Limb (tissue), 2 donors: Measurements from ENCODE around the gene TAX1BP3.

ENCODE experiments used
- DNase-seq, 2 donors: peaks; one replicate each; pipeline ENCODE4 v3.0.0-alpha.2; 2016; ENCODE audit errors: extremely low spot score in 2 of 2

The TAX1BP3 gene

GRCh38 chr17:3688852-3689261 lies 20.5 kb upstream of the TAX1BP3 start:
- DNase-seq: no peak

- DNase-seq: no peak
These were observed 19.7 kb upstream of the TAX1BP3 start for GRCh38 chr17:3688027-3688553.

GRCh38 chr17:3685174-3685573 lies 16.8 kb upstream of the TAX1BP3 start:
- DNase-seq: no peak

DNA sequence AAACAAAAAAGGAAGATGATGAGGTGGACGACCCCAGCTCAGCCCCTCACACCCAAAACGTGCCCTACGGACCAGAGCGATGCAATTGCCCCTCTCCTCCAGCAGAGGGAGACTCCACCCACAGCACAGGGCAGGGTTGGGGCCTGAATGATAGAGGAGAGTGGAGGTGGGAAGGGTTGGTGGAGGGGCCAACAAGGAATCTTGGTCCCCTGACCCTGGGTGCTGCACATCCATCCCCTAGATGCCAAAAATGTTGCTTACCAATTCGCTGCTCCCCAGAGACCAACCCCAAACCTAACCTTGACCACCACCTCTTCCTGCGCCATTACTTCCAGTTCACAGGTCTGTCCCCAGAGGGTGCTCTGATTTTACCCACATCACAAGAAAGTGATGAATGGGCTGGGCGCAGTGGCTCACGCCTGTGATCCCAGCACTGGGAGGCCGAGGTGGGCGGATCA lies 14.7 kb upstream of the TAX1BP3 start:
- DNase-seq: no peak

DNA sequence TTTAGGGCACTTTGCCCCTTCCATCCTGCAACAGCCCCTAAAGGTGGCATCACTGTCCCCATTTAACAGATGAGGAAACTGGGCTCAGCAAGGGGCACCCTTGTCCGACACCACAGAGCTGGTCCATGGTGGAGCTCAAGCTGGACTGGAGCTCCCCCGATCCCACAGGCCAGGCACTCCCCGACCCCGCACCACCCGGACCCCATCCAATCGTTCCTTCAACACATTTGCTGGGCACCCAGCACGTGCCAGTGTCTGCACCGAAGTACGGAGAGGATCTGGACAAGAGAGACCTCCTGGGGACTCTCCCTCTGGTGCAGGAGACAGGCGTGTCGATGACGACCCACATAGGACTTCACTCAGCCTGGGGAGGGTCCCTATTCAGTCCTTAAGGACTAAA lies 13.7 kb upstream of the TAX1BP3 start:
- DNase-seq: no peak

- DNase-seq: no peak
These were observed 13.2 kb upstream of the TAX1BP3 start for GRCh38 chr17:3681565-3681964.

DNA sequence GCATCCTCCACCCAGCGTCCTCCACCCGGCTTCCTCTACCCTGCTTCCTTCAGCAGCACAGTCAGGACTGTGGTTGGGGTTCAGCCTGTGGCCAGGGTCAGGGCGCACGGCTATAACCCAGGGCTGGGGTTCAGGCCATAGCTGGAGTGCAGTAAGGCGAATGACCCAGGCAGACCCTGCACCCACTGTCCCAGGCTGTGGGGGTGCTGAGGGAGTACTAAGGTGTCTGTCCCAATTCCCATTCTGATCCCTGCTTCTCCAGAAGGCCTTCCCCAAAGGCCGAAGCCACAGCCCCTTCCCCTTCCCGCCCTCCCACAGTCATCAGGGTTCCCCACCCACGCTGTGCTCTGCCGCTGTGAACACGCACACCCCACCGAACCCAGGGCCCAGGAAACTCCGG lies 12.7 kb upstream of the TAX1BP3 start:
- DNase-seq: no peak

- DNase-seq: no peak
These were observed 11.3 kb upstream of the TAX1BP3 start for GRCh38 chr17:3679531-3680126.

DNA sequence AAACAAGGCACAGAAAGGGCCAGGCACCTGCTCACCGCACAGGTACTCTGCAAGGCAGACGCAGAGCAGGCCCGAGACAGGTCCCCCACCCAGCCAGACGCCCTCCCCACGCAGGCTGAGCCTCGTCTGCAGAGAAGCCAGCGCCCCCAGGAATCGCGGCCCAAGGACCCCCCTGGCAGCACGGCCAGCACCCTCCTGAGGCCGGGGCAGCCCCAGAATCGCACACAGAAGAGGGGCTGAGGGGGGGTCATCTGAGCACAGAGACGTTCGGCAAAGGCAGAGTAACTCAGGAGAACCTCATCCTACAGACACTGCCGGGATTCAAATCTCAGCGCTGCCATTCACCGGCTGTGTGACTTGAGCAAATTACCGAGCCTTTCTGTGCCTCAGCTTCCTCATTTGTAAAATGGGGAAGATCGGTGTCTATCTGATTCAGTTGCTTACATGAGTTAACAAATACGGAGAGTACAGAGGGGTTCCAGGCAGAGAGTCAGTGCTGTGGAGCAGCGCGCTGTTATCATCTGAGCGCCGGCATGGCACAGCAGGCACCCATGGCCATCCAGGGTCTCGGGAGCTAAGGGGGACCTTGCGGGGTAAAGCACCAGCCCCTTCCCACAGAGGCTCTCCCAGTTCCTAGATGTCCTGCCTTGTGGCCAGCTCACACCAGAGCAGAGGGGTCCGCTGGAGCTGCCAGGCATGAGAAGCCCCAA lies 10.6 kb upstream of the TAX1BP3 start:
- no peak for DNase-seq

DNA sequence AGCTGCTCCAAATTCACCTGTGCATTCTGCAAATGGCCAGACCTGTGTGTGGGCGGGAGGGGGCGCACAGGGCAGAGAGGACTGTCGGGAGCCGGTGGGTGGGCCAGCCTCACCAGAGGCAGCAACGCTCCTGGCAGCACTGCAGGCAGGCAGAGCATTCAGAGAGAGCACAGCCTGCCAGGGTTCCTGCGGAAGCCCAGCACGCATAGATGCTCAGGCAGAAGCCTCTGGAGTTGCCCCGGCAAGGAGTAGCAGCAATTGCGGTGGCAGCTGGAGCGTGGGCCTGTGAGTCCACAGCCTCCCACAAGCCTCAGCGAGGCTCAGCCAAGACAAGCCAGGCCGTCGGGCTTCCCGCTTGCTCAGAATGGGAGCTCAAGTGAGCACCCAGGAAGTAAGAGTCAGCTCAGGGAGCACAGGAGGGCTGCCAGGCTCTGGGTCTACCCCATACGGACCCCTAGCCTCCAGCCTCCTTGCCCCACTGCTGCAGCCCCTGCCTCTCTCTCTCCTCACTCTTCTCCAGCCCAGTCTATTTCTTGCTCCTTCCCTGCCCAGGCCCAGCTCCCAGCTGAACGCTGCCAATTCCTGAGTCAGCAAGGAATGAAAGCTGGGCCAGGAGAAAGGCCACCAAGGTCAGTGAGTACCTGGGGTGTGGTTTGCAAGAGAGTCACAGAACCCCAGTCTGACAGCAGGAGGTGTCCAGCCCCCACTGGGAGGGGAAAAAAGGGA lies 9.9 kb upstream of the TAX1BP3 start:
- DNase-seq: no peak

DNA sequence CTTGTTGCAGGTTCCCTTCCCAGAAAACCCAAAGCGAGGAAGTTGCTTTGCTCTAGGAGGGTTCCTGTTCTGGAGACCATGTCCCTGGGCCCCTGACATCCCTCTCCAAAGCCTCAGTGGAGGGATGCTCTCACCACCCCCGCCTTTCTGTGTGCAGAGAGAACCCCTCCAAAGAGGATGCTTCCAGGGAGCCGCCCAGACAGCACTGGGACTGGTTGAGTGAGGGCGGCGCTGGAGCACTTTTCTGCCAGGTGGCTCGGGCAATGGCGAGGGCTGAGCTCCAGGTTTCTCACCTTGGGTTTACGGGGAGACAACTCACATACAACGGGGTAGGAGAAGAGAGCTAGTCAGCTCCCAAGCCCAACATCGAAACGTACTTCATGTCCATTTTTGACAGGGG lies 7.5 kb upstream of the TAX1BP3 start:
- no peak for DNase-seq

DNA sequence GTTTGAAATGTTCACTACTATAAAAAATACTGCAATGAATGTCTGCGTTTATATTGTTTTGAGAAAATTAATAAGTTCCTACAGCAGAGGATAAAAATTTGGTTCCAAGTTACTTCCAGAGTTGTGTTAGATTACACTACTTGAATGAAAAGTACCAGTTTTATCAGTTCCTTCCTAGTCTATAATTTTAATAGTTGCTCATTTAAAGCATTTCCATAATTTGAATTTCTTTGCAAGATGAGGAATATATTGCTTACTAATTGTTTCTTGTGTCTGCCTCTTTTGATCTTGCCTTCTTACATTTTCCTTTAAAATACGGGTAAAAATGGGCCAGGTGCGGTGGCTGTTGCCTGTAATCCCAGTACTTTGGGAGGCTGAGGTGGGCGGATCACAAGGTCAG lies 4.2 kb upstream of the TAX1BP3 start:
- DNase-seq: no peak

DNA sequence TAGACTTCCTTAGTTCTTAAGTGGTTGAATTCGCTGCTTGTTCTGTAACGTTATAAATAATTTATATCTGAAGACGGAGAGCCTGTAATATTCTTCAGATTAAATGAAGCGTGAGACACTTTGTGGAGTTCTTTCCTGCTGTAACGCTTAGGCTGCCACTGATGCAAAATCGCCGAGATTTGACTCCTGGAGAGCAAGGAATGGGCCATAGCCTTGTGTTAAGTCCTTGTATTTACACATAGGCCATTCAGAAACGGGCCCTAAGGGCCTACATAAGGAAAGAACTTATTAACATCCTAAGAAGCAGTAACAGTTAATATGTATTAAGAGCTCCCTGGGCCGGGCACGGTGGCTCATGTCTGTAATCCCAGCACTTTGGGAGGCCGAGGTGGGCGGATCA lies 1.2 kb upstream of the TAX1BP3 start:
- DNase-seq: no peak

DNA sequence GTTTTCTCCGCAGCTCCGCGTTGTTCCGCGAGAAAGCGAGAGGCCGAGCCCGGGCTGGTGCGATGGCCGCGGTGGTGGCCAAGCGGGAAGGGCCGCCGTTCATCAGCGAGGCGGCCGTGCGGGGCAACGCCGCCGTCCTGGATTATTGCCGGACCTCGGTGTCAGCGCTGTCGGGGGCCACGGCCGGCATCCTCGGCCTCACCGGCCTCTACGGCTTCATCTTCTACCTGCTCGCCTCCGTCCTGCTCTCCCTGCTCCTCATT lies 638 bp upstream of the TAX1BP3 start:
- DNase-seq: no peak

GRCh38 chr17:3667366-3668278 lies 756 bp downstream of the TAX1BP3 start:
- DNase-seq: peak; percentile 83 to 93

- no peak for DNase-seq
These were observed 1.9 kb downstream of the TAX1BP3 start for GRCh38 chr17:3666516-3666915.

- DNase-seq: no peak
These were observed 2.5 kb downstream of the TAX1BP3 start for GRCh38 chr17:3665834-3666233.

GRCh38 chr17:3663102-3664011 lies 5.0 kb downstream of the TAX1BP3 start:
- no peak for DNase-seq

DNA sequence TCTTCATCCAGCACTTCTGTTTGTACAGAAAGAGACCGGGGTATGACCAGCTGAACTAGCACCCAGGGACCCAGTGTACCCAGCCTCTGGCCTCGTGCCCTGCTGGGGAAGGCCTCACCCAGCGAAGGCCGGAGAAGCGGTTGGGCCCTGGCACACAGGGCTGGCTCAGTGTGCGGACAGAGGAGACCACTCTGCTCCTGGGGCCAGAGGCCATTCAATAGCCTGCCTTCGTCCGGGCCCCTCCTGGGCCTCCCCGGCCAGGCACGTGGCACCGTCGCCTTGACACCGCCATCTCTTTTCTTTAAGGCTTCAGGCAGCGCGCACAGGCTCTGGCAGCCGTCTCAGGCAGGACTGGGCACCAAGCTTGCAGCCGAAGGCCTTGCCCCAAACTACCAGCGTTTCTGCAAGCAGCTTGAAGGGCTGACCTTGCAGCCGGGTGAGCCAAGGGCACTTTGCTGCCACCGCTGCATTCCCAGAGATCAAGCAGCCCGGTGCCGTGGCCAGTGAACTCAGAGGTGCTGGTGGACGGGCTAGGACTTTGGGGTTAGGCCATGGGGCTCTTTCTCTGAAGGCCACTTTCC lies 8.0 kb downstream of the TAX1BP3 start:
- DNase-seq: no peak

GRCh38 chr17:3659541-3660111 lies 8.8 kb downstream of the TAX1BP3 start:
- DNase-seq: no peak
